ENCODE results near the gene PCNA. TPM values are rescaled to one million over a fixed set of nuclear protein-coding genes. Genes with fewer than 3 reads are reported as not detected.

The PCNA gene
- total and polyA plus RNA-seq, 4 donors, result 47.9 to 74.1 (median 58.6) TPM

DNA sequence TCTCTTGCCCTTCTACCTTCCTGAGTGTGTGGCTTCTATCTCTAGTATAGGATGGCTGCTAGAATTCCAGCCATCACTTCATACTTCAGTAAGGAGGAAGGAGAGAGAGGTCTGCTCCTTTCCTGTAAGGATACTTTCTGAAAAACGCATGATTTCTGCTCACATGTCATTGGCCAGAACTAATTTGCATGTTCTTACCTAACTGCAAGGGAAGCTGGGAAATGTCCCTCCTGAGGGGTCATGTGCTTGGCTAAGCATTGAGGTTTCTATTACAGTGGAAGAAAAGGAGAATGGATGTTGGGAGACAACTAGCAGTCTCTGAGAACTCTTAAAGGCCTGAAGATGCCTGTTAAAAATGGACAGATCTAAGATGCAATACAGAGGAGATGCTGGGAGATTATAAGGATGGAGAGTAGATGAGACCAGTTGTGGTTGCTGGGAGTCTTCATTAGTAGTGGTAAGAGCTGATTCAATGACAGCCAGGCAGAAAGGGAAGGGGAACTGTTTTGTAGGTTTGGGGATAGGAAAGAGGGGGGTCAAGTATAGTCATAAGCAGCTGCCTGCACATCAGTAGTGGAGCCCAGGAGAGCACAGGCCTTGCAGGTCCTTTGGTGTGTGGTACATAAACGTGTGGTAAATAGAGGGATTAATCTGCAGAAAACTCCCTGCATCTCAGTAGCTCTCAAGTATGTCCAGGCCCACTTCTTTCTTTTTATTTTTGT lies 27.3 kb upstream of the PCNA start:
- Histone ChIP-seq H3K4me3 (no peak overlapping the region), H3K9ac (ENCODE audit: insufficient read depth in 1 of 2, low read length in 2 of 2) (no peak overlapping the region), H3K27ac (ENCODE audit: low read depth in 1 of 2, low read length in 1 of 2) (no peak overlapping the region), H3K27me3 (ENCODE audit: control insufficient read depth in 3 of 3, insufficient read depth in 3 of 3, low read length in 2 of 3) (no peaks in the 10 kb centered on the region), H3K36me3 (ENCODE audit: control insufficient read depth in 4 of 4, insufficient read depth in 4 of 4, low read length in 4 of 4) (peaks cover 0 to 3% (median 0%) of the 10 kb centered on the region in 4 donors), H3K4me1 (ENCODE audit: control insufficient read depth in 5 of 5, insufficient read depth in 5 of 5, low read length in 5 of 5) (peaks cover 0 to 42% (median 0%) of the 10 kb centered on the region in 5 donors), H3K9me3 (ENCODE audit: control insufficient read depth in 4 of 4, insufficient read depth in 3 of 4, low read length in 3 of 4) (no peaks in the 10 kb centered on the region)
- no peak for ATAC-seq (ENCODE audit: insufficient read depth, low FRiP score)
- 44 to 59% methylated on average over 2 of the region's 2 CpGs for whole genome bisulfite sequencing, 2 donors
- TF ChIP-seq, protein P1, sequence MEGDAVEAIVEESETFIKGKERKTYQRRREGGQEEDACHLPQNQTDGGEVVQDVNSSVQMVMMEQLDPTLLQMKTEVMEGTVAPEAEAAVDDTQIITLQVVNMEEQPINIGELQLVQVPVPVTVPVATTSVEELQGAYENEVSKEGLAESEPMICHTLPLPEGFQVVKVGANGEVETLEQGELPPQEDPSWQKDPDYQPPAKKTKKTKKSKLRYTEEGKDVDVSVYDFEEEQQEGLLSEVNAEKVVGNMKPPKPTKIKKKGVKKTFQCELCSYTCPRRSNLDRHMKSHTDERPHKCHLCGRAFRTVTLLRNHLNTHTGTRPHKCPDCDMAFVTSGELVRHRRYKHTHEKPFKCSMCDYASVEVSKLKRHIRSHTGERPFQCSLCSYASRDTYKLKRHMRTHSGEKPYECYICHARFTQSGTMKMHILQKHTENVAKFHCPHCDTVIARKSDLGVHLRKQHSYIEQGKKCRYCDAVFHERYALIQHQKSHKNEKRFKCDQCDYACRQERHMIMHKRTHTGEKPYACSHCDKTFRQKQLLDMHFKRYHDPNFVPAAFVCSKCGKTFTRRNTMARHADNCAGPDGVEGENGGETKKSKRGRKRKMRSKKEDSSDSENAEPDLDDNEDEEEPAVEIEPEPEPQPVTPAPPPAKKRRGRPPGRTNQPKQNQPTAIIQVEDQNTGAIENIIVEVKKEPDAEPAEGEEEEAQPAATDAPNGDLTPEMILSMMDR (IDR thresholded peaks at IDR 0.05; ENCODE audit: control extremely low read depth, extremely low read depth), result no peak
- DNase-seq, result no peak

DNA sequence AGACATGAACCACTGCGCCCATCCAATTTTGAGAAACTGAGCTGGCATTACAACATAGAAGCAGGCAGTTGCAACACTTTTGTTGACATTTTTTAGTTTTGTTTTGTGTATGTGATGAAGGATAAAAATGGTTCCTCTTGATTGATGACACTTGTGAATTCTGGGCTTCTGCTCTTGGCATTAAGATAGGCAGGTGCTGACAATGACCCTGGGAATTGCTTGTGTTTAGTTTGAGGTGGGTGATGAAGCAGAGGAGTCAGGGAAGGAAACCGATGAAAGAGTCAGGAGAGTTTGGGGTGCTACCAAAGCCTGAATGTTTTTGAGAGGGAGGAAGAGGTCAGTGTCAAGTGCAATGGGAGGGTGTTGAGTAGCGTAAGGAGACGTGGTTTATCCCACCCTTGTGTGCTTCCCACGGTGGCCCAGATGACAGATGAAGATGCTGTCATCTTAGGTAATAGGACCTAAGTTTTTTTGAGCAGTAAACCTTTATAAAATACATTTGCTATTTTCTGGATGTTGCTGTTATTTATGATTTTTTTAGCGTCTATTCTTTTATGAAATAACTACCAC lies 26.4 kb upstream of the PCNA start:
- Histone ChIP-seq H3K4me3 (no peak overlapping the region), H3K9ac (ENCODE audit: insufficient read depth in 1 of 2, low read length in 2 of 2) (no peak overlapping the region), H3K36me3 (ENCODE audit: control insufficient read depth in 4 of 4, insufficient read depth in 4 of 4, low read length in 4 of 4) (peaks cover 0 to 3% (median 0%) of the 10 kb centered on the region in 4 donors), H3K4me1 (ENCODE audit: control insufficient read depth in 5 of 5, insufficient read depth in 5 of 5, low read length in 5 of 5) (peaks cover 0 to 50% (median 0%) of the 10 kb centered on the region in 5 donors), H3K9me3 (ENCODE audit: control insufficient read depth in 4 of 4, insufficient read depth in 3 of 4, low read length in 3 of 4) (no peaks in the 10 kb centered on the region), H3K27me3 (ENCODE audit: control insufficient read depth in 3 of 3, insufficient read depth in 3 of 3, low read length in 2 of 3) (no peaks in the 10 kb centered on the region), H3K27ac (ENCODE audit: low read depth in 1 of 2, low read length in 1 of 2) (peak overlapping the region in 1 of 2 donors; percentile 39)
- DNase-seq (no peak), ATAC-seq (ENCODE audit: insufficient read depth, low FRiP score) (no peak)
- TF ChIP-seq, protein P1 (IDR thresholded peaks at IDR 0.05; ENCODE audit: control extremely low read depth, extremely low read depth), result no peak
- 65 to 79% methylated on average over 6 of the region's 6 CpGs for WGBS, 2 donors

DNA sequence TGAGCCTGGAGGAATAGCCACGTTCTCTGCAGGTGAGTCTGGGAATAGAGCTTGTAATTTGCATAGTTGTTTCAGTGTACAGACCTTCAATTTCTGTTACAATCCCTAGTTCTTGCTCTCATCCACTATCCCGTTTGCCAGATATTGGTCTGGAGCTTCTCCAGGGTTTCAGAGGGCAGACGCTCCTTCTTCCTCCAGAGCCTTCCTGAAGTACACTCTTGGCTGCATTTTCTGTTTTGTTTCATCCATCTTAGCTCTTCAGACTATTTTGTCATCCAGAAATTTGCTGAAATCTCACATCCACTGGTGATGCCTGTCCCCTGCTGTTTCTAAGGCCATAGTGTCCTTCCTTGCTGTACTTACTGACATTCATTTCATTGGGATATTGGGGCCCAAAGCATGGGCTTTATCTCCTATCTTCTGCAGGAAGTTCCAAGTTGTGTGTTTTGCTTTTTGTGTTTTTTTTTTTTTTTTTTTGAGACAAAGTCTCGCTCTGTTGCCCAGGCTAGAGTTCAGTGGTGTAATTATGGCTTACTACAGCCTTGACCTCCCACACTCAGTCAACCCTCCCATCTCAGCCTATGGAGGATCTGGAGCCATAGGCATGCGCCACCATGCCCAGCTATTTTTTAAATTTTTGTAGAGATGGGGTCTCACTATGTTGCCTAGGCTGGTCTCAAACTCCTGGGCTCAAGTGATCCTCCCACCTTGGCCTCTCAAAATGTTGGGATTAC lies 25.8 kb upstream of the PCNA start:
- Histone ChIP-seq H3K9ac (ENCODE audit: insufficient read depth in 1 of 2, low read length in 2 of 2) (no peak overlapping the region), H3K4me1 (ENCODE audit: control insufficient read depth in 5 of 5, insufficient read depth in 5 of 5, low read length in 5 of 5) (peaks cover 0 to 51% (median 0%) of the 10 kb centered on the region in 5 donors), H3K36me3 (ENCODE audit: control insufficient read depth in 4 of 4, insufficient read depth in 4 of 4, low read length in 4 of 4) (peaks cover 0 to 3% (median 0%) of the 10 kb centered on the region in 4 donors), H3K4me3 (no peak overlapping the region), H3K27ac (ENCODE audit: low read depth in 1 of 2, low read length in 1 of 2) (no peak overlapping the region), H3K27me3 (ENCODE audit: control insufficient read depth in 3 of 3, insufficient read depth in 3 of 3, low read length in 2 of 3) (no peaks in the 10 kb centered on the region), H3K9me3 (ENCODE audit: control insufficient read depth in 4 of 4, insufficient read depth in 3 of 4, low read length in 3 of 4) (no peaks in the 10 kb centered on the region)
- ATAC-seq (ENCODE audit: insufficient read depth, low FRiP score), result no peak
- DNase-seq, result no peak
- TF ChIP-seq, protein P1 (IDR thresholded peaks at IDR 0.05; ENCODE audit: control extremely low read depth, extremely low read depth), result no peak
- 74% methylated on average over 4 to 5 of the region's 5 CpGs for WGBS, 2 donors

Measured in lung (tissue), 12 donors.